Stomach smooth muscle (tissue), 2 donors: ENCODE data around the gene CGB7.

Experiments
- H3K27ac ChIP-seq: one replicate; pipeline ENCODE4 v1.7.0; 2013; ENCODE audit warnings: mild to moderate bottlenecking, low read length, inconsistent platforms
- H3K27me3 ChIP-seq, 2 donors: one replicate each; pipeline ENCODE4 v1.7.0; 2013; ENCODE audit warnings: low read length in 2 of 2; ENCODE audit not compliant: insufficient read depth in 2 of 2, control insufficient read depth in 1 of 2
- H3K36me3 ChIP-seq, 2 donors: one replicate each; pipeline ENCODE4 v1.7.0; 2013; ENCODE audit warnings: low read length in 2 of 2; ENCODE audit not compliant: control insufficient read depth in 2 of 2, insufficient read depth in 2 of 2
- H3K4me1 ChIP-seq: one replicate; pipeline ENCODE4 v1.7.0; 2013; ENCODE audit warnings: low read length; ENCODE audit not compliant: control insufficient read depth, insufficient read depth
- H3K4me3 ChIP-seq, 2 donors: one replicate each; pipeline ENCODE4 v1.7.0; 2013; ENCODE audit warnings: low read length in 2 of 2
- H3K9ac ChIP-seq, 2 donors: one replicate each; pipeline ENCODE4 v1.7.0; 2013; ENCODE audit warnings: low read length in 2 of 2, mild to moderate bottlenecking in 1 of 2
- H3K9me3 ChIP-seq, 2 donors: one replicate each; pipeline ENCODE4 v1.7.0; 2013; ENCODE audit warnings: low read length in 2 of 2; ENCODE audit not compliant: control insufficient read depth in 2 of 2
- donor health status: healthy.
- donor health status: Pancreatic carcinoma.

The CGB7 gene

DNA sequence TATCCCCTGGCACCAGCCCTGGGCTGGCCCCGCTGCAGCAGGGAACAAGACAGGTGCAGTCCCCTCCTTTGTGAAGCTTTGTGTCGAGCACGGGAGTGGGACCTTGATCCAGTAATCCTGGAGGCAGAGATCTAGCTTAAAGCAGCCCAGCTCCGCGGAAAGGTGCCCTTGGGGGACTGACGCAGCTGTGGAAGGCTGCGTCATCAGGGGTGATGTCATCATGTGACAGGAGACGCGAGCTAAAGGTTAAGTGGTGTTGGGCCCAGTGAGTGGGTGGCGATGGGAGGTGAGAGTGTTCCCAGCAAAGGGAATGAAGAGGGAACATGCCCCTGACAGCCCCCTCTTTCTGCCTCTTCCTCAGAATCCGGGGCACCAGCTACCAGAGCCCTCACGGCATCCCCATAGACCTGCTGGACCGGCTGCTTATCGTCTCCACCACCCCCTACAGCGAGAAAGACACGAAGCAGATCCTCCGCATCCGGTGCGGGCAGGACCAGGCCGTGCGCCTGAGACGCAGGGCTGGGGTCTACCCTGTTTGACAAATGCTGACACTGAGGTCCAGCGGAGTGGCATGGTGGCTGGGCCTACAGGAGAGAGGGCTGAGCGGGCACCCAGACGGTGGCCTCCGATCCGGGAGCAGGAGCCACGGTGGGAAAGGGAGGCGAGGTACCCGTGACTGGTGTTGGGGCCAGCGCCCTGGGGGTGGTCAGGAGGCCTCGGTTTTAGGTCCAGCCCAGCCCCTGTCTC lies 43.3 kb downstream of the CGB7 start:
- no peak overlapping the region for H3K4me3 ChIP-seq
- no peak overlapping the region for H3K27ac ChIP-seq
- peaks cover 0 to 15% of the 10 kb centered on the region in 2 donors for H3K27me3 ChIP-seq
- peaks cover 14% of the 10 kb centered on the region for H3K4me1 ChIP-seq
- no peak overlapping the region for H3K9ac ChIP-seq
- no peaks in the 10 kb centered on the region for H3K9me3 ChIP-seq
- H3K36me3 ChIP-seq, result peaks cover 22 to 25% of the 10 kb centered on the region in 2 donors

DNA sequence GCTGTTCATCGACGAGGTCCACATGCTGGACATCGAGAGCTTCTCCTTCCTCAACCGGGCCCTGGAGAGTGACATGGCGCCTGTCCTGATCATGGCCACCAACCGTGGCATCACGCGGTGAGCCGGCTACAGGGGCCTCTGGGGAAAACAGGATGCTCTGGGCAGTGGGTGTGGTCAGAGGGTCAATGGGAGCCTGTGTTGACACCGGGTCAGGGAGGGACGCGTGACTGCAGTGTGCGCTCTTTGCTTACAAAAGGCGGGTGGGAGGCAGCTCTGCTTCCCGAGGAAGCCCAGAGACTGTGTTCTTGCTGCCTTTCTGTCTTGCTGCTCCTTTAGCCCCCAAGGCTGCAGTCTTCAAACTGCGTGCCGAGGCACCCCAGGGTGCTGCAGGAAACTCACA lies 46.4 kb downstream of the CGB7 start:
- no peak overlapping the region for H3K4me3 ChIP-seq
- H3K9me3 ChIP-seq, result no peaks in the 10 kb centered on the region

GRCh38 chr19:49010453-49010852 lies 47.1 kb downstream of the CGB7 start:
- no peaks in the 10 kb centered on the region for H3K27me3 ChIP-seq
- H3K36me3 ChIP-seq, result peaks cover 30 to 35% of the 10 kb centered on the region in 2 donors

More for the DNA sequence above, 46.4 kb downstream of the CGB7 start:
- Histone ChIP-seq H3K36me3 (peaks cover 30 to 38% of the 10 kb centered on the region in 2 donors), H3K4me1 (no peaks in the 10 kb centered on the region), H3K9ac (no peak overlapping the region), H3K27me3 (no peaks in the 10 kb centered on the region), H3K27ac (no peak overlapping the region)

GRCh38 chr19:49009828-49010227 lies 47.7 kb downstream of the CGB7 start:
- Histone ChIP-seq H3K9me3 (no peaks in the 10 kb centered on the region), H3K4me3 (no peak overlapping the region), H3K27ac (no peak overlapping the region), H3K36me3 (peaks cover 30 to 36% of the 10 kb centered on the region in 2 donors), H3K4me1 (no peaks in the 10 kb centered on the region), H3K9ac (no peak overlapping the region), H3K27me3 (no peaks in the 10 kb centered on the region)

More at GRCh38 chr19:49010453-49010852, 47.1 kb downstream of the CGB7 start:
- Histone ChIP-seq H3K9ac (no peak overlapping the region), H3K4me3 (no peak overlapping the region), H3K9me3 (no peaks in the 10 kb centered on the region), H3K27ac (no peak overlapping the region), H3K4me1 (no peaks in the 10 kb centered on the region)

DNA sequence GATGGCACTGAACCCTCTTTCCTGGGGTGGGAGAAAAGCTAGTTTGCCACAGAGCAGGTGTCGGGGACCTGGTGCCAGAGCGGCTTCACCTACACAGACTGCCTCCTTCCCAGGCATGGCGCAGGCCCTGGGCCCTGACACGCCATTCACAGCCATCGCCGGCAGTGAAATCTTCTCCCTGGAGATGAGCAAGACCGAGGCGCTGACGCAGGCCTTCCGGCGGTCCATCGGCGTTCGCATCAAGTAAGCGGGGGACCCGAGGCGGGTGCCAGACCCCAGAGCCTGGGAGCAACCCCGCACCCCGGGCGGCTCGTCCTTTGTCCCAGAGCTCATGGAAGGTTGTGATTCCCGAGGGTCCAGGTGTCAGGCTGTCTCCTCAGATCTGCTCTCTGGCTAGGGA lies 50.6 kb downstream of the CGB7 start:
- Histone ChIP-seq H3K27me3 (no peaks in the 10 kb centered on the region), H3K4me1 (no peaks in the 10 kb centered on the region), H3K27ac (no peak overlapping the region), H3K4me3 (no peak overlapping the region), H3K36me3 (peaks cover 40 to 47% of the 10 kb centered on the region in 2 donors), H3K9ac (no peak overlapping the region), H3K9me3 (no peaks in the 10 kb centered on the region)

GRCh38 chr19:49004964-49005614 lies 52.5 kb downstream of the CGB7 start:
- Histone ChIP-seq H3K4me1 (no peaks in the 10 kb centered on the region), H3K9ac (no peak overlapping the region), H3K36me3 (peaks cover 22 to 40% of the 10 kb centered on the region in 2 donors), H3K27ac (no peak overlapping the region), H3K9me3 (no peaks in the 10 kb centered on the region), H3K27me3 (no peaks in the 10 kb centered on the region), H3K4me3 (no peak overlapping the region)
